HEK293 (cell line): ENCODE measurements around the gene SLC9C2.

Experiments
- KLF16 ChIP-seq: fragments of 450-650 bp; formaldehyde crosslinking; IDR thresholded peaks from 2 replicates; pipeline ENCODE4 v1.5.1; 2017; ENCODE audit warnings: missing biosample characterization, missing genetic modification characterization
- RBAK ChIP-seq: fragments of 450-650 bp; formaldehyde crosslinking; IDR thresholded peaks from 2 replicates; pipeline ENCODE4 v1.5.1; 2016; ENCODE audit warnings: missing biosample characterization, missing genetic modification characterization
- SP2 ChIP-seq: fragments of 450-650 bp; formaldehyde crosslinking; IDR thresholded peaks from 2 replicates; pipeline ENCODE4 v1.5.1; 2016; ENCODE audit warnings: missing biosample characterization, missing genetic modification characterization
- ZNF121 ChIP-seq: fragments of 450-650 bp; formaldehyde crosslinking; IDR thresholded peaks from 2 replicates; pipeline ENCODE4 v1.5.1; 2016; ENCODE audit warnings: missing biosample characterization, missing genetic modification characterization
- ZNF175 ChIP-seq: fragments of 450-650 bp; formaldehyde crosslinking; IDR thresholded peaks from 2 replicates; pipeline ENCODE4 v1.5.1; 2016; ENCODE audit warnings: missing biosample characterization, missing genetic modification characterization
- ZNF2 ChIP-seq: fragments of 450-650 bp; formaldehyde crosslinking; IDR thresholded peaks from 2 replicates; pipeline ENCODE4 v1.5.1; 2016; ENCODE audit warnings: missing biosample characterization, missing genetic modification characterization
- TF ChIP-seq, protein P1 (sequence below): fragments of 450-650 bp; formaldehyde crosslinking; IDR thresholded peaks from 2 replicates; pipeline ENCODE4 v1.5.1; 2016; ENCODE audit warnings: missing biosample characterization, missing genetic modification characterization
- TF ChIP-seq, protein P2 (sequence below): fragments of 450-650 bp; formaldehyde crosslinking; IDR thresholded peaks from 2 replicates; pipeline ENCODE4 v1.5.1; 2016; ENCODE audit warnings: missing biosample characterization, missing genetic modification characterization, low read depth
- TF ChIP-seq, protein P3 (sequence below): fragments of 450-650 bp; formaldehyde crosslinking; IDR thresholded peaks from 2 replicates; pipeline ENCODE4 v1.5.1; 2016; ENCODE audit warnings: missing biosample characterization, missing genetic modification characterization

DNA sequence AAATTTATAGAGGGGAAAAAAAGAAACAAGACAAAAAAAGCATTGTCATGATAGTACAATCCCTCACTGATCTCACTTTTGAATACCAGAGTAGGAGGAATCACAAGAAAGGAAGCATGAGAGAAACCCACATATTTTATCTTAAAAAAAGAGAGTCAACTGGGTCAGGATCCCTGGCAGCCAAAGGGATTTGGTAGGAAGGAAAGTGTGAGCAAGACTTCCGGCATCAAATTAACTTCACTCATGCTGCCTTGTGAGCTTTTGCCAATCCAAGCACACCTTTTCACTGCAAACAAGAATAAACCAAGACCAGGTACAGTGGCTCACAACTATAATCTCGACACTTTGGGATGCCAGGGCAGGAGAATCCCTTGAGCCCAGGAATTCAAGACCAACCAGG lies 53.1 kb downstream of the SLC9C2 start:
- TF ChIP-seq, protein P1, sequence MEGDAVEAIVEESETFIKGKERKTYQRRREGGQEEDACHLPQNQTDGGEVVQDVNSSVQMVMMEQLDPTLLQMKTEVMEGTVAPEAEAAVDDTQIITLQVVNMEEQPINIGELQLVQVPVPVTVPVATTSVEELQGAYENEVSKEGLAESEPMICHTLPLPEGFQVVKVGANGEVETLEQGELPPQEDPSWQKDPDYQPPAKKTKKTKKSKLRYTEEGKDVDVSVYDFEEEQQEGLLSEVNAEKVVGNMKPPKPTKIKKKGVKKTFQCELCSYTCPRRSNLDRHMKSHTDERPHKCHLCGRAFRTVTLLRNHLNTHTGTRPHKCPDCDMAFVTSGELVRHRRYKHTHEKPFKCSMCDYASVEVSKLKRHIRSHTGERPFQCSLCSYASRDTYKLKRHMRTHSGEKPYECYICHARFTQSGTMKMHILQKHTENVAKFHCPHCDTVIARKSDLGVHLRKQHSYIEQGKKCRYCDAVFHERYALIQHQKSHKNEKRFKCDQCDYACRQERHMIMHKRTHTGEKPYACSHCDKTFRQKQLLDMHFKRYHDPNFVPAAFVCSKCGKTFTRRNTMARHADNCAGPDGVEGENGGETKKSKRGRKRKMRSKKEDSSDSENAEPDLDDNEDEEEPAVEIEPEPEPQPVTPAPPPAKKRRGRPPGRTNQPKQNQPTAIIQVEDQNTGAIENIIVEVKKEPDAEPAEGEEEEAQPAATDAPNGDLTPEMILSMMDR (tag by site-specific recombination), result no peak
- TF ChIP-seq, protein P2, sequence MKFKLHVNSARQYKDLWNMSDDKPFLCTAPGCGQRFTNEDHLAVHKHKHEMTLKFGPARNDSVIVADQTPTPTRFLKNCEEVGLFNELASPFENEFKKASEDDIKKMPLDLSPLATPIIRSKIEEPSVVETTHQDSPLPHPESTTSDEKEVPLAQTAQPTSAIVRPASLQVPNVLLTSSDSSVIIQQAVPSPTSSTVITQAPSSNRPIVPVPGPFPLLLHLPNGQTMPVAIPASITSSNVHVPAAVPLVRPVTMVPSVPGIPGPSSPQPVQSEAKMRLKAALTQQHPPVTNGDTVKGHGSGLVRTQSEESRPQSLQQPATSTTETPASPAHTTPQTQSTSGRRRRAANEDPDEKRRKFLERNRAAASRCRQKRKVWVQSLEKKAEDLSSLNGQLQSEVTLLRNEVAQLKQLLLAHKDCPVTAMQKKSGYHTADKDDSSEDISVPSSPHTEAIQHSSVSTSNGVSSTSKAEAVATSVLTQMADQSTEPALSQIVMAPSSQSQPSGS (tag by site-specific recombination), result no peak
- no peak for TF ChIP-seq ZNF175
- TF ChIP-seq ZNF2 (tag by site-specific recombination), result no peak
- TF ChIP-seq SP2, result no peak
- no peak for TF ChIP-seq KLF16 (tag by site-specific recombination)
- TF ChIP-seq, protein P3, sequence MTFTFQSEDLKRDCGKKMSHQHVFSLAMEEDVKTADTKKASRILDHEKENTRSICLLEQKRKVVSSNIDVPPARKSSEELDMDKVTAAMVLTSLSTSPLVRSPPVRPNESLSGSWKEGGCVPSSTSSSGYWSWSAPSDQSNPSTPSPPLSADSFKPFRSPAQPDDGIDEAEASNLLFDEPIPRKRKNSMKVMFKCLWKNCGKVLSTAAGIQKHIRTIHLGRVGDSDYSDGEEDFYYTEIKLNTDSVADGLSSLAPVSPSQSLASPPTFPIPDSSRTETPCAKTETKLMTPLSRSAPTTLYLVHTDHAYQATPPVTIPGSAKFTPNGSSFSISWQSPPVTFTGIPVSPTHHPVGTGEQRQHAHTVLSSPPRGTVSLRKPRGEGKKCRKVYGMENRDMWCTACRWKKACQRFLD (tag by site-specific recombination), result no peak
- TF ChIP-seq RBAK, result no peak
- no peak for TF ChIP-seq ZNF121 (tag by site-specific recombination)
